HEK293 (cell line): ENCODE data around the gene MASP2.
"Not testable (repeated sequence)": the region's sequence is repeated elsewhere in the genome, so short reads cannot be mapped to it uniquely, and the experiment has no call there.

Experiments
- CTCF ChIA-PET: fragments of 350-600 bp; formaldehyde crosslinking; extraction: SDS; loops from one replicate; lab custom pipeline; 2021; ENCODE audit warnings: antibody characterized with exemption; lab: Yijun Ruan, JAX
- POLR2A ChIA-PET: fragments of 300-600 bp; formaldehyde crosslinking; extraction: SDS; loops from one replicate; lab custom pipeline; 2020; ENCODE audit warnings: antibody characterized with exemption, inconsistent platforms; lab: Yijun Ruan, JAX
- H3K27ac ChIP-seq: fragments of 200-500 bp; sonication (Bioruptor generic); 2 replicates; pipeline ENCODE4 v1.5.1; 2014; ENCODE audit warnings: low read depth, low read length, control low read depth, inconsistent platforms; ENCODE audit errors: extremely low read depth
- H3K36me3 ChIP-seq, 2 experiments: fragments of 200-500 bp in 1 of 2; sonication (Bioruptor generic) in 1 of 2; 1 replicate in 1 of 2; 2 replicates in 1 of 2; pipeline ENCODE4 v1.5.1; 2014 to 2017; ENCODE audit warnings: inconsistent platforms in 2 of 2, low read length in 2 of 2; ENCODE audit not compliant: control insufficient read depth in 2 of 2, insufficient read depth in 1 of 2
- H3K4me1 ChIP-seq: fragments of 200-500 bp; sonication (Bioruptor generic); 2 replicates; pipeline ENCODE4 v1.5.1; 2014; ENCODE audit warnings: mild to moderate bottlenecking, low read length, inconsistent platforms; ENCODE audit not compliant: control insufficient read depth, insufficient read depth
- H3K4me3 ChIP-seq: 2 replicates; pipeline ENCODE4 v1.5.1; 2011; ENCODE audit warnings: low read depth, mild to moderate bottlenecking, control low read depth, low read length, moderate library complexity
- H3K9me3 ChIP-seq: fragments of 200-500 bp; sonication (Bioruptor generic); 2 replicates; pipeline ENCODE4 v1.5.1; 2014; ENCODE audit warnings: low read depth, low read length, inconsistent platforms; ENCODE audit not compliant: control insufficient read depth, insufficient read depth
- EGR2 ChIP-seq: fragments of 450-650 bp; formaldehyde crosslinking; IDR thresholded peaks from 2 replicates; pipeline ENCODE4 v1.5.1; 2016; ENCODE audit warnings: low read depth, missing biosample characterization, missing genetic modification characterization
- HOXD13 ChIP-seq: sonication (generic); formaldehyde crosslinking; IDR thresholded peaks from 2 replicates; pipeline ENCODE4 v1.8.0; 2022; ENCODE audit warnings: missing genetic modification reagents, borderline replicate concordance
- OSR2 ChIP-seq: fragments of 450-650 bp; formaldehyde crosslinking; IDR thresholded peaks from 2 replicates; pipeline ENCODE4 v1.5.1; 2016; ENCODE audit warnings: missing biosample characterization, missing genetic modification characterization
- PRDM1 ChIP-seq: fragments of 450-650 bp; formaldehyde crosslinking; IDR thresholded peaks from 2 replicates; pipeline ENCODE4; 2016; ENCODE audit warnings: missing biosample characterization, missing genetic modification characterization
- PRDM10 ChIP-seq: fragments of 450-650 bp; formaldehyde crosslinking; IDR thresholded peaks from 2 replicates; pipeline ENCODE4 v1.5.1; 2016; ENCODE audit warnings: missing biosample characterization, missing genetic modification characterization
- REPIN1 ChIP-seq: fragments of 450-650 bp; formaldehyde crosslinking; IDR thresholded peaks from 2 replicates; pipeline ENCODE4 v1.5.1; 2017; ENCODE audit warnings: missing biosample characterization, missing genetic modification characterization, low read depth
- SETDB1 ChIP-seq: IDR thresholded peaks from one replicate; pipeline ENCODE4 v1.6.1; 2017; ENCODE audit warnings: mild to moderate bottlenecking, low read length, moderate library complexity, mixed read lengths; ENCODE audit not compliant: insufficient read length
- SP2 ChIP-seq: fragments of 450-650 bp; formaldehyde crosslinking; IDR thresholded peaks from 2 replicates; pipeline ENCODE4 v1.5.1; 2016; ENCODE audit warnings: missing biosample characterization, missing genetic modification characterization
- SP7 ChIP-seq: fragments of 450-650 bp; formaldehyde crosslinking; IDR thresholded peaks from 2 replicates; pipeline ENCODE4 v1.5.1; 2016; ENCODE audit warnings: missing biosample characterization, missing genetic modification characterization
- ZFHX2 ChIP-seq: fragments of 450-650 bp; formaldehyde crosslinking; conservative IDR thresholded peaks from 2 replicates; pipeline ENCODE4 v1.5.1; 2016; ENCODE audit warnings: missing biosample characterization, missing genetic modification characterization
- ZNF112 ChIP-seq: fragments of 450-650 bp; formaldehyde crosslinking; IDR thresholded peaks from 2 replicates; pipeline ENCODE4 v1.5.0; 2017; ENCODE audit warnings: missing biosample characterization, missing genetic modification characterization
- ZNF121 ChIP-seq: fragments of 450-650 bp; formaldehyde crosslinking; IDR thresholded peaks from 2 replicates; pipeline ENCODE4 v1.5.1; 2016; ENCODE audit warnings: missing biosample characterization, missing genetic modification characterization
- ZNF37A ChIP-seq: fragments of 450-650 bp; IDR thresholded peaks from 2 replicates; pipeline ENCODE4 v1.5.1; 2018; ENCODE audit warnings: missing biosample characterization, missing genetic modification characterization
- ZNF398 ChIP-seq: fragments of 450-650 bp; formaldehyde crosslinking; IDR thresholded peaks from 2 replicates; pipeline ENCODE4 v1.5.1; 2017; ENCODE audit warnings: missing biosample characterization, missing genetic modification characterization
- ZNF433 ChIP-seq: fragments of 450-650 bp; formaldehyde crosslinking; IDR thresholded peaks from 2 replicates; pipeline ENCODE4 v1.5.1; 2016; ENCODE audit warnings: missing biosample characterization, missing genetic modification characterization, low read depth
- ZNF521 ChIP-seq: fragments of 450-650 bp; formaldehyde crosslinking; IDR thresholded peaks from 2 replicates; pipeline ENCODE4 v1.5.1; 2017; ENCODE audit warnings: missing biosample characterization, mild to moderate bottlenecking, missing genetic modification characterization
- ZNF600 ChIP-seq: fragments of 450-650 bp; formaldehyde crosslinking; IDR thresholded peaks from 2 replicates; pipeline ENCODE4 v1.5.1; 2016; ENCODE audit warnings: missing biosample characterization, missing genetic modification characterization
- ZNF629 ChIP-seq: fragments of 450-650 bp; formaldehyde crosslinking; IDR thresholded peaks from 2 replicates; pipeline ENCODE4 v1.5.1; 2017; ENCODE audit warnings: missing biosample characterization, missing genetic modification characterization
- ZNF654 ChIP-seq: fragments of 450-650 bp; formaldehyde crosslinking; IDR thresholded peaks from 2 replicates; pipeline ENCODE4 v1.5.1; 2016; ENCODE audit warnings: low read depth, missing biosample characterization, missing genetic modification characterization
- ZNF704 ChIP-seq: fragments of 450-650 bp; formaldehyde crosslinking; IDR thresholded peaks from 2 replicates; pipeline ENCODE4 v1.5.1; 2016; ENCODE audit warnings: missing biosample characterization, missing genetic modification characterization
- ZNF747 ChIP-seq: fragments of 450-650 bp; formaldehyde crosslinking; IDR thresholded peaks from 2 replicates; pipeline ENCODE4 v1.5.1; 2016; ENCODE audit warnings: missing biosample characterization, missing genetic modification characterization
- ZXDB ChIP-seq: fragments of 450-650 bp; formaldehyde crosslinking; IDR thresholded peaks from 2 replicates; pipeline ENCODE4 v1.5.1; 2016; ENCODE audit warnings: missing biosample characterization, missing genetic modification characterization
- TF ChIP-seq, protein P1 (sequence below): sonication (generic); formaldehyde crosslinking; IDR thresholded peaks from 2 replicates; pipeline ENCODE4 v1.8.1; 2022; ENCODE audit warnings: mild to moderate bottlenecking, moderate library complexity, missing genetic modification reagents
- TF ChIP-seq, protein P2 (sequence below): fragments of 450-650 bp; formaldehyde crosslinking; IDR thresholded peaks from 2 replicates; pipeline ENCODE4 v1.5.1; 2017; ENCODE audit warnings: missing biosample characterization, missing genetic modification characterization

The MASP2 gene

GRCh38 chr1:11063937-11064537, 17.0 kb upstream of the MASP2 start:
- not testable (repeated sequence) for H3K4me1 ChIP-seq, H3K27ac ChIP-seq, H3K4me3 ChIP-seq, H3K9me3 ChIP-seq
- peaks cover 23 to 70% of the 10 kb centered on the region in 2 experiments for H3K36me3 ChIP-seq
- peak; percentile 81 for TF ChIP-seq EGR2
- TF ChIP-seq PRDM10 (tag by site-specific recombination) = peak; percentile 44; the same call in 1 of the 2 replicates
- 0 out of 2 replicates have a peak, but pooled peaks have one; percentile 42 for TF ChIP-seq ZFHX2
- peak; percentile 19 for TF ChIP-seq ZNF654 (tag by site-specific recombination)
- peak; percentile 49 for TF ChIP-seq ZNF600
- CTCF ChIA-PET = interaction anchor here (0.7 to 5.0 kb wide), 2 partner anchors 22 to 26 kb away, joined by 3 to 43 read pairs; no protein-coding TSS in a partner anchor
- POLR2A ChIA-PET = interaction anchor here (0.6 to 1.8 kb wide), 2 partner anchors 11 to 36 kb away, joined by 3 to 5 read pairs; partner anchors contain the start of gene EXOSC10

GRCh38 chr1:11062965-11063401, 15.9 kb upstream of the MASP2 start:
- H3K9me3 ChIP-seq = no peaks in the 10 kb centered on the region
- H3K4me3 ChIP-seq = no peak overlapping the region
- ChIA-PET POLR2A (interaction anchor here (0.7 kb wide), 1 partner anchor 474 kb away, joined by 3 read pairs; no protein-coding TSS in a partner anchor), CTCF (interaction anchor here (0.6 to 5.0 kb wide), 3 partner anchors 19 to 583 kb away, joined by 3 to 43 read pairs (median 4); no protein-coding TSS in a partner anchor)
- no peak overlapping the region for H3K27ac ChIP-seq
- peaks cover 21 to 62% of the 10 kb centered on the region in 2 experiments for H3K36me3 ChIP-seq
- H3K4me1 ChIP-seq = no peaks in the 10 kb centered on the region
- no peak for TF ChIP-seq ZNF112 (tag by site-specific recombination)
- TF ChIP-seq ZNF433 (tag by site-specific recombination) = no peak
- TF ChIP-seq ZNF121 (tag by site-specific recombination) = peak; percentile 65
- no peak for TF ChIP-seq SETDB1
- TF ChIP-seq REPIN1 (tag by site-specific recombination) = no peak
- TF ChIP-seq ZNF398 = no peak
- TF ChIP-seq ZXDB (tag by site-specific recombination) = no peak; the same call in 1 of the 2 replicates
- TF ChIP-seq, protein P1, sequence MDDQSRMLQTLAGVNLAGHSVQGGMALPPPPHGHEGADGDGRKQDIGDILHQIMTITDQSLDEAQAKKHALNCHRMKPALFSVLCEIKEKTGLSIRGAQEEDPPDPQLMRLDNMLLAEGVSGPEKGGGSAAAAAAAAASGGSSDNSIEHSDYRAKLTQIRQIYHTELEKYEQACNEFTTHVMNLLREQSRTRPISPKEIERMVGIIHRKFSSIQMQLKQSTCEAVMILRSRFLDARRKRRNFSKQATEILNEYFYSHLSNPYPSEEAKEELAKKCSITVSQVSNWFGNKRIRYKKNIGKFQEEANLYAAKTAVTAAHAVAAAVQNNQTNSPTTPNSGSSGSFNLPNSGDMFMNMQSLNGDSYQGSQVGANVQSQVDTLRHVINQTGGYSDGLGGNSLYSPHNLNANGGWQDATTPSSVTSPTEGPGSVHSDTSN (CRISPR knock-in tag) = no peak
- TF ChIP-seq, protein P2, sequence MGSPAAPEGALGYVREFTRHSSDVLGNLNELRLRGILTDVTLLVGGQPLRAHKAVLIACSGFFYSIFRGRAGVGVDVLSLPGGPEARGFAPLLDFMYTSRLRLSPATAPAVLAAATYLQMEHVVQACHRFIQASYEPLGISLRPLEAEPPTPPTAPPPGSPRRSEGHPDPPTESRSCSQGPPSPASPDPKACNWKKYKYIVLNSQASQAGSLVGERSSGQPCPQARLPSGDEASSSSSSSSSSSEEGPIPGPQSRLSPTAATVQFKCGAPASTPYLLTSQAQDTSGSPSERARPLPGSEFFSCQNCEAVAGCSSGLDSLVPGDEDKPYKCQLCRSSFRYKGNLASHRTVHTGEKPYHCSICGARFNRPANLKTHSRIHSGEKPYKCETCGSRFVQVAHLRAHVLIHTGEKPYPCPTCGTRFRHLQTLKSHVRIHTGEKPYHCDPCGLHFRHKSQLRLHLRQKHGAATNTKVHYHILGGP = no peak
- peak; percentile 9; the same call in 1 of the 2 replicates for TF ChIP-seq ZNF629 (tag by site-specific recombination)
- no peak for TF ChIP-seq ZNF37A
- no peak for TF ChIP-seq ZNF747 (tag by site-specific recombination)
- no peak for TF ChIP-seq ZNF704 (tag by site-specific recombination)
- 0 out of 2 replicates have a peak, but pooled peaks have one; percentile 23 for TF ChIP-seq OSR2
- no peak for TF ChIP-seq ZNF521
- peak; percentile 53; the same call in 1 of the 2 replicates for TF ChIP-seq ZNF600
- TF ChIP-seq SP7 = no peak
- peak; percentile 81; the same call in 1 of the 2 replicates for TF ChIP-seq PRDM1
- no peak for TF ChIP-seq HOXD13 (CRISPR knock-in tag)
- no peak for TF ChIP-seq SP2 (tag by site-specific recombination)
